Fibroblast of skin of abdomen (primary cell): ENCODE data around the gene NUP93.

ENCODE experiments used
- DNase-seq: peaks from one replicate; pipeline ENCODE4 v3.0.0-alpha.2; 2013

The NUP93 gene

GRCh38 chr16:56823081-56823733 lies 93.3 kb downstream of the NUP93 start:
- no peak for DNase-seq

GRCh38 chr16:56824331-56824730 lies 94.4 kb downstream of the NUP93 start:
- no peak for DNase-seq

DNA sequence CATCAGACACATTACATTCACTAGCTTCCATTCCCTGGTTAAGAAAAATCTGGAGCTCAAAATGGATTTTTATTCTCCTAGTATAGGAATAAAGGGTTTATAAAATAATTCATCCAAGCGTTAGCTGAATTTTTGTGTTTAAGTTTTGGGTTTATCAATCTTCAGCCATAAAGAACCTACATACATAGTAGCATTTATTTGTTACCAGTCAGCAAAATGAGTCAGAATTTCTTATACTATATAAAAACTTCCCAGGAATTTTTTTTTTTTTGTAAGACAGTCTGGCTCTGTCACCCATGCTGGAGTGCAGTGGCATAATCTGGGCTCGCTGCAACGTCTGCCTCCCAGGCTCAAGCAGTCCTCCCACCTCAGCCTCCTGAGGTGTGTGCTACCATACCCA lies 94.9 kb downstream of the NUP93 start:
- DNase-seq: no peak

DNA sequence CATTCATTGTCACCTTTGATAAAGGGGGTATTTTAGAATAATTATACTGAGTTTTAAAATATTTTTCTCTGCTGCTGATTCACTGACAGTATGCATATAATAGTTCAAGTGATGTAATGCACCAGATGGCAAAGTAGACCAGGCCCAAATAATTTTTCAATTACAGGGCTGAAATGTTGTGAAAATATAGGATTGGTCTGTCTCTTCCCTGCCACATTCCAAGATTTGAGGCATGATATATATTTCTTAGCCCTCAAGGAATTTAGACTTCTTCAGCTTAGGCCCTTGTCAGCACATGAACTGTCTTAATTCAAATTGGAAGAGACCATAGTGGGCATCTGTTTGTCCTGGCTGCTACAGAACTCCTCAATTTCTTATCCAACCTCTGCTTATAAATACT lies 95.9 kb downstream of the NUP93 start:
- DNase-seq: peak; percentile 63

- DNase-seq: no peak
These were observed 98.7 kb downstream of the NUP93 start for GRCh38 chr16:56828647-56829046.

DNA sequence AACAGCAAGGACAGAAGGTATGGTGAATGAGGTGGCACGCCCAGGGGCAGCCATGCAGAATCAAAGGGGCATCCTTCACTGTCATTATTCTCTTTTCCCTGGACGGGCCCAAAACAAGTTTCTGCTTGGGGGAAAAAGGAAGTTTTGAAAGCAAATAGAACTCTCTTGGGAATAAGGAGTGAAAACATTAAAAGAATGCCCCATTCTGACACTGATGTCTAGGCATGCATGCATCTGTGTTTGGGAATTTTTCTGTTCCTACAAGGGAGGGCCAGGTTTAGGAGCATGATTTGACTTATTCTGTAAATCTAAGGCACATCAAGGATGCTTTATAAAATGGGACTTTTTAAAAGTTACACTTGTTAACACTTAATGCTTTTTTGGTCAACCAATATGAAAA lies 100.7 kb downstream of the NUP93 start:
- peak; percentile 44 for DNase-seq

GRCh38 chr16:56832768-56833167 lies 102.8 kb downstream of the NUP93 start:
- DNase-seq: no peak

DNA sequence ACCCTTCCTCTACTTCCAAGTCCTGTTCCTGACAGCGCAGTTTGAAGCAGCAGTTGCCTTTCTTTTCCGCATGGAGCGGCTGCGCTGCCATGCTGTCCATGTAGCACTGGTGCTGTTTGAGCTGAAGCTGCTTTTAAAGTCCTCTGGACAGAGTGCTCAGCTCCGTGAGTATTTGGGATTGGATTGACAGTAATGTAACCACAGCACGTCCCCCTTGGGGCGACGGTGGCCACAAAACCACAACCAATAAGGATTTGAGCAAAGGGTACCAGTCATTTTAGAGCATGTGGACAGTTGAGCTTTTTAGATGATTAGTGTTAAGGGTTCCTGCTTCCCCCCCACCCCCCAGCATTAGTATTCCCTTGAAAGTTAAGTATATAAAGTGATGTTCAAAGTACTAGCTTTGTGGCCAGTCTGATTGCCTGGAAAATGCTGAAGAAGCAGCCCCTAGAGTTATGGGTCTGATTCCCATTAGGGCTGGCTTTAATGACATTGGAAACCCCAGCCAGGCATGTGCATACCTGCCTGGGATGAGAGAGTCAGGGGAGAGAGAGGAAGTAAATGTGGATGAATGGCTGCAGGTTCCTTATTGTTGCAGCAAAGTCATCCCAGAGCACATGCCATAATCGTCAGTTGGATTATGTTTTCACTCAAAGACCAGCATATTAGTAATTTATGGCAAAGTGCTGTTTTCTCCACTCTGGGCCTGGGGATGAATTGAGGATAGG lies 103.5 kb downstream of the NUP93 start:
- peak; percentile 42 for DNase-seq

GRCh38 chr16:56835320-56835719 lies 105.4 kb downstream of the NUP93 start:
- no peak for DNase-seq

GRCh38 chr16:56836410-56837230 lies 106.7 kb downstream of the NUP93 start:
- no peak for DNase-seq

DNA sequence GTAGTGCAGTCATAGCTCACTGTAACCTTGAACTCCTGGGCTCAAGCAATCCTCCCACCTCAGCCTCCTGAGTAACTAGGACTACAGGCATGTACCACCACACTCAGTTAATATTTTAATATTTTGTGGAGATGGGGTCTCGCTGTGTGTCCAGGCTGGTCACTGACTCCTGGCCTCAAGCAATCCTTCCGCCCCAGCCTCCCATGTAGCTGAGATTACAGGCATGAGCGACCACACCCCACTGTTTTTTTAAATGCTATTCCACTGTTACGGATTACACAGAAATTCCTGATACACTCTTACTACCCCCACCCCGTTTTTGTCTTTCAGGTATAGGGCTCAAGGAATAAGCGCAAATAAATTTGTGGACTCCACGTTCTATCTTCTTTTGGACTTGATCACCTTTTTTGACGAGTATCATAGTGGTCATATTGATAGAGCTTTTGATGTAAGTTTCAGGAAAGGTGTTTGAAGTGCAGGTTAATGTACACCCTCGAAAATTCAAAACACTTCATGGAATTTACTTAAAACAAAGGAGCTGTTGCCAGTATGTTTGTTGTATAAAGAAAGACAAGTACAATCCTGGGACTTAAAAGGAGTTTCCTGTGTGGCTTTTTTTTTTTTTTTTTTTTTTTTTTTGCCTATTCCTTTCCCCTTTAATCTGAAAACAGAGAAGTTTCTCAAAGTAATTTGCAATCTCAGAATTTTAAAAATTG lies 108.9 kb downstream of the NUP93 start:
- no peak for DNase-seq

DNA sequence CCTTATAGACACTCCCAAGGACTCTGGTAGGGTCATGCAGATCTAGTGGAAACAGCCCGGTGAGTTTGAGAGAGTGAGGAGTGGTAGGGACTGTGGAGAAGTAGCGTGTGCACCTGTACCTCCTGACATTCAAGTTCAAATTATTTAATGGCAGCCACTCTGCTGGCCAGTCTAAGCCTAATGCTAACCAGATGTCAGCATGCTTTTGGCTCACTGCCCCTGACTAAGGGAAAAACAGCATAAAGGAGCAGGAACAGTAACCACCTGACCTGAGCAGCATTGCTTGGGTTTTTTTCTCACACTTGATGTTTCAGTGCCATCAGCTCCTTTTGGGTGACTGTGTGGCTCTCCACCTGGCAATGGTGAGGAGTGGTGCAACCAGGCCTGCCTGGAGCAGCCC lies 111.3 kb downstream of the NUP93 start:
- peak; percentile 59 for DNase-seq

- no peak for DNase-seq
These were observed 111.7 kb downstream of the NUP93 start for GRCh38 chr16:56841659-56842058.

DNA sequence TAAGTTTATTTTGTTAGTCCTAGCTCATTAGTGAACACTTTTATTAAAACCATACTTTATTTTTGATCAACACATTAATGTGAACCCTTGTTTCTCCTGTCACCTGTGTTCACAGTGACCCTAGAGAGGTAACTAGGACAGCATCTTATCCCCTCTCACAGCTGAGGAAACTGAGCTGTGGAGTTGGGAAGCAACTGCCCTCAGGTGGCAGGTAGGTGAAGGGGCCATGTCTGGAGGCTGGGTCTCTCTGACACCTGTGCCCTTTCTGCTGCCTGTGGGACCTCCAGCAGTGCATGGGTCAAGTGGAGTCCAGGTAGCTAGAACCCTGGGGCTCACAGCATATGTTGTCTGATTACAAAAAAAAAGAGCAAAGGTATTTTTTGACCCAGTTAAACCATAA lies 112.2 kb downstream of the NUP93 start:
- DNase-seq: no peak

GRCh38 chr16:56844056-56844455 lies 114.1 kb downstream of the NUP93 start:
- DNase-seq: no peak

DNA sequence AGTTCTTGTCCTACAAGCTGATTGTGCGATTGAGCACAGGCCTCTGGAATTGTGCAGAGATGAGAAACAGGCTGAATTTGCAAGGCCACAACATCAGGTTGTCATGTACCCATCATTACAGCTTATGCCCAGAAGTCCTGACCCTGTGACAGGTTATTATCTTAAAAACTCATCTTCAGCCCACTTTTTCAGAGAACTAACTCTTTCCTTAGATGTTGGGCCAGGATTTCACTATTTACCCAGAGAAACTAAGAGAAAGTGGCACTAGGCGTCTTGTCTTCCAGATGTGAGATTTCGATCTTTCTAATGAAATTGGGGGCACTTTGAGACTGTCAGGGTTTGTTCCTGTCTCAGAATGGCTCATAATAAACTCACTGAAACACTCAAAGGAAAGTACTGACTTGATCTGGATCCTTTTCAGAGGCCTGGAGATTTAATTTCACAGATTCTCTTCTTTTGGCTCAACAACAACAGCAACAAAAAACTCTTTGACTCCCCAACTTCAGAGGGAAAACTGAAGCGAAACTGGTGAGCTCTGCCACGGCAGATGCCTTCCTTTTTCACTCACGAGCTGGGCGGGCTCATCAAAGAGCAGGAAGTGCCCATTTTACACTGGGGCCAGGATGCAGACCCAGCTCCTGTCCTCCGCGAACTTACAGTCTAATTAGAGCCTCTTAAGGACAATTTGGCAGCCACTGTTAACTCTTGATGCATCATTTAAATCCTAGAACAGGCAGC lies 117.4 kb downstream of the NUP93 start:
- no peak for DNase-seq

DNA sequence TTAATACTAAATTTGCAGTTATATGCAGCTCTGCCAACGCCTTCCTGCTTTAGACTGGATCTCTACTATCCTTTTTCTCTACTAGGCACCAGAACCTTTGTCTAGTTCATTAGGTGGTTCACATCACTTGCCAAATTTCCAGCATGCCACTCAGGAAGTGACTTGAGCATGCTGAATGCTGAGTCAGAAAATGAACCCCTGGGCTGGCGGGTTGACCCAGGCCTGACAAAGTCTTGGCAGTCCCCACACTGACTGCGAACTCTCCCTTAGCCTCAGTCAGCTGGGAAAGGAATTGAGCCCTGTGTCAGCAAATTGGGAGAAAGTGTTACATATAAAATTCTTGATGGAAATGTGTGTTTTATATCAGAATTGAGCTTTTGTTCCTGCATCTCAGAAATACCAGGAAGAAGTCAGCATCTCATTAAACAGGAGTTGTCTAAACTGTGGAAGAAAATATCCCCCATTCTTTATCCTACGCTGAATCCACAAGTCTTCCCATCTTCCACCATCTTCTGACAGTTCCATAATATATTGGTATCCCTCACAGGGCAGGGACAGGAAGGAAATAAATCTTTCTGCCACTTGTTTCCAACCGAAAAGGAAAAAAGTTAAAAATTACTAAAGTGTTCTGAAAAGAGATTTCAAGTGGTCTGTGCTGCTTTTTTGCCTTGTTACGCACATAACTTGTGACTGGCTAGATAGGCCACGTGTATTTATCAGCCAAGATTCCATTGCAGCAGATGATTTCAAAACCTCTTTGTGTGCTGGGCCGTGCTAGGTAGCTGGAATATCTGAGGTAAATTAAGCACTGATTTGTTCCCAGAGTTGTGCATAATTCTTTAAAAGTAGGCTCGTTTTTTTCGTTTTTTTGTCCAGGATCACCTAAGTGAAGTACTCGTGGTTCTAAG lies 118.4 kb downstream of the NUP93 start:
- peak; percentile 70 for DNase-seq

DNA sequence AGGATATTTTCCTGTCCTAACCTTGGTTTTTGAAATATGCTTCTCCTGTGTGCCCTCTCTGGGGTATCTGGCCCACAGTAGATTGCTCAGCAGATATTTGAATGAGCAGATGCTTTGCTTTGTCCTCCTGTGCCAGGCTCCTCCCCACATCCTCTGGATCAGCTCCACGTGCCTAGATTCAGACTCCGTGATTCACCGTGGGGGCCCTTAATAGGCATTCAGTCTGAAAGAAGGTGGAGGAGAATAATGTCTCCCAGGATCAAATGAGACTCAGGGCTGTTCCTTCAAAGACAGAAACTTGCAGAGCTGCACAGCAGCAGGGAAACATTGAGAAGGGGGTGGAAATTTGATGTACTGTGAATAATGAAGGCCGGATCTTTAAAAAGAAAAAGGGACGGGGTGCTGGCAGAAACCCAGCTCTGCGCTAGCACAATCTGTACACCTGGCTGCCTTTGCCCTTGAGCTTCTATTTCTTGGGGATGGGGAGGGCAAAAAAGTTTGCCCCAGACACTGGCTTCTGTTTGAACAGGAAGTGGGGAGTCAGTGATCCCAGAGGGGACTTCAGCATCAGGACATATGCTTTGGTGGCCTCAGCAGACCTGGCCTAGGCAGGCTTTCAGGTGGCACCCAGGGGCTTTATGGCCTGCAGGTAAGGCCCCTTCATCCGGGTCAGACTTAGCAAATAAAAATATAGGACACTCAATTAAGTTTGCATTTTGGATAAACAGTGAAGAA lies 119.2 kb downstream of the NUP93 start:
- peak; percentile 85 for DNase-seq

DNA sequence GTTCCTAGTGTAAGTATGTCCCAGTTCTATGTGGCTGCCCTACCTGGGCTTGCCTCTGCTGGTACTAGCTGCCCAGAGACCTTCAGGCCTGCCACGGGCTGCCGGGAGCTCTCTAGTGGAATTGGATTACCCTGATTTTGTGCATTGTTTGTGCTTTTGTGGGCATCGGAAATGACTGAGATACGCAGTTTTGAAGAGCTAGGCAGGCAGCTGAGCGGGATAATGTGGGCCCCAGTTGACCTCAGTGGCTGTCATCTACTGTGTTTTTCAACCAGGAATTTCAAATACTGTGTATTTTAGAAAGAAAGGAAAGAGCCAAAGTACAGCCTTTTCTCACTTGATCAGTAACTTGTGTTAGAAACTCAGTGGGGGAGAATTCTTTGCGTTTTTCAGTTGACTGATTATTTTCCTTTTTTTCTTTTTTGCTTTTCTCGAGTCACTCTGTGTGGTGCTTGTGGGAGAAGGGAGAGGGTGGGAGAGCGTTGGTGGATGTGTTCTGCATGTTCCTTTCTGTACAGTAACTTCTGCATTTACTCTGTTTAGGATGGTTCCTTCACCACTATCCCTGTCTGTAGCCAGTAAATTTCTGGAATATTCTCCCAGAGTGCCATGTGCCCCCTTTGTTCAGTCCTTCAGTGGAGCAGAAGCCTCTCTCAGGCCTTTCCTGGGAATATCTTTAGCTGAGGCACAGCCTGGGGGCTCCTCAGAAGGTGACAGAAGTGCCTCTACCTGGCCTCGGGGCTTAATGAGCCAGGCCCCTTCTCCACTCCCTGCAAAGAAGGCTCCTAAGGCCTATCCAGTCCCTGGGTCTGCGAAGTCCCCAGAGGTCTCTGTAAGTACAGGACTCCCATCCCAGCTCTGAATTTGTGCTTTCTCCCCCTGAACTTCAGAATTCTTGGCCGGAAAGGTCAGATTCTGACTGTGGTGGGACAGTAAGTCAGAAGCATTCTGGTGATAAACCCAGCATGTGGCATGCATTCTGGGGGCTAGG lies 120.1 kb downstream of the NUP93 start:
- DNase-seq: peak; percentile 70
